Measurements from ENCODE around the gene LGI4. TPM values are rescaled to one million over a fixed set of nuclear protein-coding genes. Genes with fewer than 3 reads are reported as not detected.
"Not testable (repeated sequence)": the region's sequence is repeated elsewhere in the genome, so short reads cannot be mapped to it uniquely, and the experiment has no call there.

LGI4 gene
- polyA plus RNA-seq, 3 donors, result 3.7 to 34.8 (median 20.6) TPM

- 46 to 69% (median 67%) methylated on average over 14 of the region's 14 CpGs for WGBS, 3 donors
- H3K27ac ChIP-seq (ENCODE audit: low read depth, low read length), result not testable (repeated sequence)
Observed at GRCh38 chr19:35129724-35130274, 5.1 kb downstream of the LGI4 start.

DNA sequence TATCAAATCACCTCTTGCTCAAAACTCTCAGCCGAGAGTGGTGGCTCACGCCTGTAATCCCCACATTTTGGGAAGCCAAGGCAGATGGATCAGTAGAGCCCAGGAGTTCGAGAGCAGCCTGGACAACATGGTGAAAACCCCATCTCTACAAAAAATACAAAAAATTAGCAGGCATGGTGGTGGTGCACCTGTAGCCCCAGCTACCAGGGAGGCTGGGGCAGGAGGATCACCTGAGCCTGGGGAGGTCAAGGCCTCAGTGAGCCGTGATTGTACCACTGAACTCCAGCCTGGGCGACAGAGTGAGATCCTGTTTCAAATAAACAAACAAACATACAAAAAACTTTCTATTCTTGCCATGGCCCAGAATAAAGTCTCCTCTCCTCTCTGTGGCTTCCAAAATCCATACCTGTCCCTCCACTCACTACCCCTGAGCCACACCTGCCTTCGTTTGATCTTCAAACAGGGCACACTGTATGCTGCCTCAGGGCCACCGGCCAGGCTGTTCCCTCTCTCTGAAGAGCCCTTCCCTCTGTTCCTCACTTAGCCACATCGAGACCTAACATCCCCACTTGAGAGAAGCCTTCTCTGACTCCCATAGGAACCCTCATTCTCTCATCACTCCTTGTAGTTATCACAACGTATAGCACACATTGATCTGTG, 6.3 kb downstream of the LGI4 start:
- 87 to 90% (median 90%) methylated on average over 9 of the region's 9 CpGs for WGBS, 3 donors
- no peak overlapping the region for H3K27ac ChIP-seq (ENCODE audit: low read depth, low read length)

DNA sequence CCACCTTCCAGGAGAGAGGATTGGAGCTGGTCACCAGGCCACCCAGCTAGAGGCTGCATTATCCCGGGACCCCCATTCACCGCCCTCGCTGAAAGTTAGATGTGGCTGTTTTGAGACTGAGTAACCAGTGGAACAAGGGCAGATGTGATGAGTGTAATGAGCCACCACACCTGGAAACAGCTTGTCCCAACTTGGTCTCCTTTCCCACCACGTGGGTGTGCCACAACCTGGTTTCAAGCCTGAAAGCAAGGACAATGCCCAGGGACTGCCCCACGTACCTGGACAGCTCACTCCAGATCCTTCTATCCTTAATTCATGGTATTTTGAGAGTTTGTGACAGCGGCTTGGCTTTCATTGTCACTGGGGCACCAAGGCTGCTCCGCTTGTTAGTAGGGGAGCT, 7.0 kb downstream of the LGI4 start:
- WGBS, 3 donors, result 85 to 87% (median 86%) methylated on average over 7 of the region's 7 CpGs
- no peak overlapping the region for H3K27ac ChIP-seq (ENCODE audit: low read depth, low read length)

DNA sequence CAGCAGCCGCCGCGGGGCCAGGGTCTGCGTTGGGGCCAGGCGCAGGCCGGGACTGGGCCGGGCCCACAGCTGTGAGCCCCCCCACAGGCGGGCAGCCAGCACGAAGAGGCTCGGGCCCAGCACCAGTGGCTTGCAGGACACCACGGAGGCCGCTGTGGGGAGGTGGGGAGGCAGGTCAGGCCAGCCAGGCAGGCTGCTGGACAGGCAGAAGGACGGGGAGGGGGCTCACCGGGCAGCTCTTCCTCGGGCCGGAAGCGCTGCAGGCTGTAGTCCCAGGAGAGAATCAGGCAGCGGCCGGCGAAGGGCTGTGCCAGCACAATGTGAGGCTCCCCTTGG, 8.3 kb downstream of the LGI4 start:
- 45 to 62% (median 51%) methylated on average over 17 to 20 of the region's 20 CpGs for WGBS, 3 donors
- H3K27ac ChIP-seq (ENCODE audit: low read depth, low read length), result no peak overlapping the region

DNA sequence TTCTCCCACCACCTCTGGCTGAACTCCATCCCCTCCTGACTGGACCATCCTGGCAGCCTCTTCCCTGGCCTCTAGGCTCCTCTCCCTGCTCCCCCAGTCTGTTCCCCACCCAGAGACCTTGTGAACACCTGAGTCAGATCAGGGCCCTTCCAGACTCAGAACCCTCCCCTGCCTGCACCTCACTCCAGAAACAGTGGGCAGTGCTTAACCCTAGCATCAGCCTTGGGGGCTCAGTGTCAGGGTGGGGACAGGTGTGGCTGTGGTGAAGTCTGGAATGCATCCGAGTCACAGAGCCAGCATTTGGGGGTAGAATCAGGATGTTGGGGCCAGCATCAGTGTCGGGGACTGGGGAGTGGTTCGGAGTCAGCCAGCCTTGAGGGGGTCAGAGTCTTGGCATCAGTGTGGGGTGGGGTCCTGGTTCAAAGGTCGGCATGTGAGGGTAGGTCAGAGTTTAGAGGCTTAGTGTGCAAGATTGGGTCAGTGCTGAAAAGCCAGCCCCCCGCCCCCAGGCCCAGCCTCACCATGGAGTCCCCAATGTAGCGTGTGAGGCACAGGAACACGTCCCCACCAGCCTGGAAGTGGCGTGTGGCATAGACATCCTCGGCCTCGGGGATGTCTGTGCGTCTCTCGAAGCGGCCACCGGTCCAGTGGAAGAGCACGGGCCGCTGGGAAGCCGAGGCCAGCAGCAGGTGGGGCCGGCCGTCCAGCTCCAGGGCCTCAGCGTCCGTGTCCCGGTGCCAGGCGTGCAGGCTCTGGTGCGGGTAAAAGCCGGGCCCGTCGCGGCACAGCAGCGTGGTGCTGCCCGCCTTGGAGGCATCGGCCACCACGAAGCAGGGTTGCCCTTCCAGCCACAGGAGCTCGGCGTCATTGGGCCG, 8.9 kb downstream of the LGI4 start:
- H3K27ac ChIP-seq (ENCODE audit: low read depth, low read length), result no peak overlapping the region

DNA sequence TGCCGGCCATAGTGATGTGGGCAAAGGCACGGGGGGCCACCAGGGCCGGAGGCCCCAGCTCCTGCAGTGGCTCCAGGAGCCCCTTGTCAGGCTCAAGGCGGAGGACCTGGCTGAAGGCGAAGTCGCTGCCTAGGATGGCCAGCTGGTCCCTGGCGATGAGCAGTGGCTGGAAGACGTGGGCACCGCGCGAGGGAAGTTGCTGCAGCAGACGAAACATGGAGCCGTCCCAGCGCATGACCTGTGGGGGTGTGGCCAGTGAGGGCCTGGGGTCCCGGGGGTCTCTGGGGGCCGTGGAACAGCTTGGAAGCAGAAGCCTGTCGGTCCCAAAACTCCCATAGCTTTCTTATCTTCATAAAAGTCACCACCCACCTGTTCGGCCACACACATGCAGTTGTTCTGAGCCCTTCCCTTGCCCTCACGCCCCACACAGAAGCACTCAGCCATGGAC, 9.6 kb downstream of the LGI4 start:
- whole genome bisulfite sequencing, 3 donors, result 83 to 88% (median 86%) methylated on average over 19 of the region's 19 CpGs
- H3K27ac ChIP-seq (ENCODE audit: low read depth, low read length), result no peak overlapping the region

More for the DNA sequence above, 8.9 kb downstream of the LGI4 start:
- WGBS, 3 donors, result 67 to 88% (median 83%) methylated on average over 34 to 35 of the region's 35 CpGs

DNA sequence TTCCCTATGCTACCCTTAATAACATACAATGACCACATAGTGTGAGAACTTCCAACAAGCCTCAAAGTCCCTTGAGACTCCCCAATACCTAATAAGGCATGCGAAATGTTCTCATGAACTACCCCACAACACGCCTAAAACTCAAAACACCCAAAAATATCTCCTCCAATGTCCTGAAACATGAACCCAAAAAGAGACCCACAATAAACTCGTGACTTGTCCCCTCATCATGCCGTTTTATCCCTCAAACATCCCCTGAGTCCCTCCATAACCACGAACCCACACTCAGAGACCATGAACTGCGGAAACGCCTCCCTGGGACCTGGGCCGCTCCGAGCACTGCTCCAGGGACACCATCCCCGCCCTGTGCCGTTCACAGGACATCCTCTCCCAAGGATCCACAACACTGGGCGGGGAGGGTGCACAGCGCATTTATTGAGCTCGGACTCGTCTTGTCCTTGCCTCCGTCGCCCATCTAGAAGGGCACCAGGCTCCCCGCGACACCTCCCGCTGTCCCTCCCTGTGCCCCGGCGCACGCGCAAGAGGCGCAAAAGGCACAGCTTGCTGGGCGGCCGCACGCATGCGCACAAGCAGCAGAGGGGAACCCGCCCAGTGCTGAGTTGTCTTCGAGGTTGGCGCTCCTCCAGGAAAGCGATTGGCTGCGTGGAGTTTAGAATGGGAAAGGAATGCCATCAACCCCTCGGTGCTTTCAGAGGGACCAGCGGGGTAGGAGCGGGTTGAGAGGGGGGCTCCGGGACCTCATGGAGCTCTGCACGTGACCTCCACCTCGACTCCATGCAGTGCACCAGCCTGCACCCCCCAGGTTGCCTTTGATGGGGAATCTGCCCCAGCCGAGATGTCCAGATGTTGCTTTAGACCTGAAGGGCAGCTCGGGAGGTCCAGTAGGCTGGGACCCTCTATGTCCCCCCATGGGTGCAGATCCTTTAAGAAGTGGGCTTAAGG, 10.5 kb downstream of the LGI4 start:
- 9 to 10% (median 10%) methylated on average over 42 of the region's 42 CpGs for WGBS, 3 donors
- no peak overlapping the region for H3K27ac ChIP-seq (ENCODE audit: low read depth, low read length)

- WGBS, 3 donors, result 54 to 70% (median 66%) methylated on average over 5 of the region's 5 CpGs
- peak overlapping the region; percentile 62 for H3K27ac ChIP-seq (ENCODE audit: low read depth, low read length)
Observed at GRCh38 chr19:35123573-35123972, 11.3 kb downstream of the LGI4 start.

DNA sequence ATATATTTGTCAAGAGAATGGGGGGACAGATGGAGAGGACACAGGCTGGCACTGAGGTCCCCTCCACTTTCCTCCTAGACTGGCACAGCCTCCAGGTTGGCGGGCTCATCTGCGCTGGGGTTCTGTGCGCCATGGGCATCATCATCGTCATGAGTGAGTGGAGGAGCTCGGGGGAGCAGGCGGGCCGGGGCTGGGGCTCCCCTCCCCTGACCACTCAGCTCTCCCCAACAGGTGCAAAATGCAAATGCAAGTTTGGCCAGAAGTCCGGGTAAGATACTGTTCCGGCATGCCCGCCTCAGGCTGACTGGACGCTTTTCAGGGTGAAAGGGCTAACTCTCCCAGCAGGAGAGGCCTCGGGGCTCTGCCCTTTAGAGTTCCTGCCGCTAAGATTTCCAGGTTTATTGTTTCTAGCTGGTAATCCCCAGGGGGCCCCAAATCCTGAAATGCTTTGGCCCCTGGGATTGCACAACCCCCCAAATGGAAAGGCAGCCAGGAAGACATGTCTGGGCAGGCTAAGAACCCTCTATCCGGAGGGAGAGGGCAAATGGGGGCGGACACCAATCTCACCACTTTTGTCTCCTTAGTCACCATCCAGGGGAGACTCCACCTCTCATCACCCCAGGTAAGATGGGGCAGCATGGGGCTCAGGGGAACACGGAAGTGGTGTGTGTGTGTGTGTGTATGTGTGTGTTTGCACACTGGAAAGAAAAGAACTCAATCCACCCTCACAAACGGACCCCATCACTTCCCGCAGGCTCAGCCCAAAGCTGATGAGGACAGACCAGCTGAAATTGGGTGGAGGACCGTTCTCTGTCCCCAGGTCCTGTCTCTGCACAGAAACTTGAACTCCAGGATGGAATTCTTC, 11.9 kb downstream of the LGI4 start:
- peak overlapping the region; percentile 62 for H3K27ac ChIP-seq (ENCODE audit: low read depth, low read length)
- 70 to 91% (median 83%) methylated on average over 19 of the region's 19 CpGs for WGBS, 3 donors

DNA sequence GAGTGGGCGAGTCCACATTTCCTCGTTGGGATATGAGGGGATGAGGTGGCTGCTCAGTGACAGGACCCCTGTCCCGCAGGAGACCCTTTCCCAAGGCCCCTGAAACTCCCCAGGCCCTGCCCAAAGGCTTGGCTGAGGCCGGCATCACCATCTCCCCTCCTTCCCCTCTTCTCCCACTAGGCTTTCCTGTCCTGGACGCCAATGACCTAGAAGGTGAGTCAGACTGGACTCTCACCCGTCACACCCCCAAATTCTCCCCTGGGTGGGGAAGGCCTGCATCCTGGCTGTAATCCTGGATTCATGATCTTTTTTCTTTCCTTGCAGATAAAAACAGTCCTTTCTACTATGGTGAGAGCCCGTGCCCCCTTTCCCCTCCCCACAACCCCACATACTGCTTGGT, 14.0 kb downstream of the LGI4 start:
- H3K27ac ChIP-seq (ENCODE audit: low read depth, low read length), result no peak overlapping the region
- WGBS, 3 donors, result 52 to 88% (median 70%) methylated on average over 7 of the region's 7 CpGs

- no peak overlapping the region for H3K27ac ChIP-seq (ENCODE audit: low read depth, low read length)
- 49 to 73% (median 52%) methylated on average over 7 of the region's 7 CpGs for WGBS, 3 donors
Observed at GRCh38 chr19:35120492-35120891, 14.4 kb downstream of the LGI4 start.

GRCh38 chr19:35119578-35120155, 15.2 kb downstream of the LGI4 start:
- H3K27ac ChIP-seq (ENCODE audit: low read depth, low read length), result no peak overlapping the region
- 68 to 89% (median 70%) methylated on average over 9 of the region's 9 CpGs for WGBS, 3 donors

GRCh38 chr19:35119091-35119490, 15.8 kb downstream of the LGI4 start:
- 55 to 62% (median 61%) methylated on average over 14 of the region's 14 CpGs for WGBS, 3 donors
- H3K27ac ChIP-seq (ENCODE audit: low read depth, low read length), result no peak overlapping the region

DNA sequence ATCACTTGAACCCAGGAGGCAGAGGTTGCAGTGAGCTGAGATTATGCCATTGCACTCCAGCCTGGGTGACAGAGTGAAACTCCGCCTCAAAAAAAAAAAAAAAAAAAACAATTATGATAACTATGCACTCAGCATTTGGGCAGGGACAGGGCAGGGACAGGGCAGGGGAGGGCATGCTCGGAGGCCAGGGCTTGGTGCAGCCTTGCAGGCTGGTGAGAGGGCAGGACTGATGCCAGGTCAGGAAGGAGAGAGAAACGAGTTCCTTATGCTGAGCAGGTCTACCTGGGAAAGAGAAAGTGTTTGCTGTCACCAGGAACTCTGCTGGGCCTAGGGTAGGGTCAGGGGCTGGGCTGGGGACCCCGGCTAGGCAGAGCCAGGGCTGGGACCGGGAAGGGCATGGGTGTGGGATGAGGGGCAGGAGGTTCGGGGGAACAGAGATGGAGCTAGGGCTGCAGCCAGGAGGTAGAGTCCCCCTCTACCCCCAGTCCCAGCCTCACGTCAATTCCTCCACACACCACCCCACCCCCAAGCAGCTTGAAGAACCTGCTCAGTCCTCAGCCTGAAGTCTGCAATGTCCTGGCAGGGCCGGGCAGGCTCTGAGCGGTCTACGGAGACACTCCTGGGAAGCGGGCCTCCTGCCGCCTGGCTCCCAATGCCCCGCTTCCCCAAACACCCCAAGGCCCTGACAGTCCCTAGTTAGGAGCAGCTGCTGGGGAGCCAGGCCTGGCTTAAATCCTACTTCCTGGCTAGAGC, 16.4 kb downstream of the LGI4 start:
- no peak overlapping the region for H3K27ac ChIP-seq (ENCODE audit: low read depth, low read length)
- 56 to 68% (median 67%) methylated on average over 12 to 13 of the region's 13 CpGs for WGBS, 3 donors

DNA sequence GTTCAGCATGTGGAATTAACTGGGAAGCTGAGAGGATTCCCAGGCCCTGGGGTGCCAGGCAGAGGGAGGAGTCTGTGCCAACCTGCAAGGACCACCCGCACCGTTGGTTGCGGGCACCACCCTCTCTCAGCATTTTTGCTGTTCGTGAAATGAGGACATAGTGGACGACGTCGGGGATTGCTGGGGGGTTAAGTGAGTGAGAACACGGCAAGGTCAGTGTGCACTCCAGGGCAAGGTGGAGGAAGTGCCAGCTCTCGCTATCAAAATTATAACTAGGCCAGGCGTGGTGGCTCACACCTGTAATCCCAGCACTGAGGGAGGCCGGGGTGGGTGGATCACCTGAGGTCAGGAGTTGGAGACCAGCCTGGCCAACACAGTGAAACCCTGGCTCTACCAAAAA, 17.1 kb downstream of the LGI4 start:
- H3K27ac ChIP-seq (ENCODE audit: low read depth, low read length), result no peak overlapping the region
- whole genome bisulfite sequencing, 3 donors, result 72 to 78% (median 77%) methylated on average over 11 of the region's 11 CpGs

- 59 to 72% (median 66%) methylated on average over 8 of the region's 8 CpGs for WGBS, 3 donors
- H3K27ac ChIP-seq (ENCODE audit: low read depth, low read length), result no peak overlapping the region
Observed at GRCh38 chr19:35117116-35117515, 17.7 kb downstream of the LGI4 start.

Measured in adipose tissue (tissue), 3 donors.